GM18505 (cell line): Measurements from ENCODE around the gene BSG.

Experiments used
- ATAC-seq: cut with Tn5 transposase; IDR thresholded peaks from one replicate; pipeline ENCODE4 v1.9.1; 2021; ENCODE audit not compliant: unreplicated experiment
- POLR2A ChIP-seq: IDR thresholded peaks from 4 replicates; pipeline ENCODE4 v1.6.1; 2011; ENCODE audit warnings: borderline replicate concordance; ENCODE audit not compliant: insufficient read depth, insufficient read length; ENCODE audit errors: extremely low read depth

BSG gene

GRCh38 chr19:574658-575526, 2.5 kb downstream of the BSG start:
- no peak for ATAC-seq
- peak; percentile 21 for TF ChIP-seq POLR2A

GRCh38 chr19:575527-576506, 3.4 kb downstream of the BSG start:
- TF ChIP-seq POLR2A = no peak
- no peak for ATAC-seq

GRCh38 chr19:576768-577438, 4.5 kb downstream of the BSG start:
- no peak for TF ChIP-seq POLR2A
- ATAC-seq = no peak

- no peak for ATAC-seq
- TF ChIP-seq POLR2A = no peak
Observed at GRCh38 chr19:577439-578392, 5.3 kb downstream of the BSG start.

- no peak for ATAC-seq
- no peak for TF ChIP-seq POLR2A
Observed at GRCh38 chr19:579111-579841, 6.9 kb downstream of the BSG start.

- no peak for ATAC-seq
- TF ChIP-seq POLR2A = no peak
Observed at GRCh38 chr19:579842-580155, 7.4 kb downstream of the BSG start.

- no peak for ATAC-seq
- TF ChIP-seq POLR2A = no peak
Observed at GRCh38 chr19:580274-580835, 8.0 kb downstream of the BSG start.

- TF ChIP-seq POLR2A = no peak
- no peak for ATAC-seq
Observed at GRCh38 chr19:581399-582111, 9.2 kb downstream of the BSG start.

- TF ChIP-seq POLR2A = no peak
- ATAC-seq = no peak
Observed at GRCh38 chr19:582497-583197, 10.3 kb downstream of the BSG start.

GRCh38 chr19:583198-583967, 11.0 kb downstream of the BSG start:
- no peak for TF ChIP-seq POLR2A
- no peak for ATAC-seq

- TF ChIP-seq POLR2A = no peak
- ATAC-seq = no peak
Observed at GRCh38 chr19:583968-584239, 11.5 kb downstream of the BSG start.
